ENCODE measurements around the gene HSD17B1. TPM values are rescaled to one million over a fixed set of nuclear protein-coding genes. Genes with fewer than 3 reads are reported as not detected.
A peak's percentile ranks its signal among the peaks of the same experiment; 100 is the strongest.

Gene HSD17B1
- total RNA-seq, 1 experiment from 2014 or later, result 1.5 TPM

DNA sequence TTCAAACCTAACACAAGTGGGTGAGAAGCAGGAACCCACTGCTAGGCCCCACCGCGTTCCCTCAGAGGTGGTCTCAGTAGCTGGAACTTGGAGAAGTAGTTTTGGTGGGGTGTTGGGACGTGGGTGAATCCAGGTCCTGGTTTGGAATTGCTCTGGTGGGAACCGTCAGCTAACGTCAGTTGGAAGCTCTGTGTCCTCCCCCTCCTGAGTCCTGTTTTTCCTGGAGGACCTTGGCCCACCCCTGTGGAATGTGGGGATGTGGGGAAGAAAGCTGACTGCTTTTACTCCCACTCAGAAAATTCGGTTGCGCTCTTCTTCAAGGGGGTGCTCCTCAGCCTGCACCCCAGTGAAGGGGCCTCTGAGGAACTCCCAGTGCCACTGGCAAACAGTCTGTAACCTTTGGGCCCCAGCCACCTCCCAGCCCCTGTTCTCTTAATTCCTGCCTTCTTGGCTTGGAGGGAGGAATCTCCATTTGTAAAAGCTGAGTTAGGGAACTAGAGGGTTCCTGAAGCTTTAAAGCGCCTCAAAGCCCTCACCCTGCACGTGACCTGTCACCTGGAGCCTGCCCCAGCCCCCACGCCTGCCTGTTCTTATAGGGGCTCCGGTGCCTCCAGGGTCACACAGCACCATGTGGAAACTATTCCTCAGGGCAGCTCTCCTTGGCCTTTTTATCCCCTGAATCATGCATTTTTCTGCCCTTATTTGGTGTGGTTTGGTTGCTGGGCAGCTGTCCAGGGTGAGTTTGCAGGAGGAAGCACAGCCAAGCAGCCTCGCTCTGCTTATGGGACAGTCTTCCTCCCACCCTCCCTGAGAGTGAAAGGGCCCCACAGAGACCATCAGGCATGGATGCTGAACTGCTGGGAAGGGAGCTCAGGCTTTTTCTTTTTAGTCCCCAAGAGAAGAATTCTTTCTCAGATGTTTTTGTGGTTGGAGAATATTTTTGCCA, 32.9 kb upstream of the HSD17B1 start (continued):
- TF ChIP-seq CREB1 (CRISPR knock-in tag; IDR thresholded peaks at IDR 0.05) (no peak), ZMAT4 (CRISPR knock-in tag; IDR thresholded peaks at IDR 0.05) (no peak), RORB (CRISPR knock-in tag; IDR thresholded peaks at IDR 0.05) (no peak)

DNA sequence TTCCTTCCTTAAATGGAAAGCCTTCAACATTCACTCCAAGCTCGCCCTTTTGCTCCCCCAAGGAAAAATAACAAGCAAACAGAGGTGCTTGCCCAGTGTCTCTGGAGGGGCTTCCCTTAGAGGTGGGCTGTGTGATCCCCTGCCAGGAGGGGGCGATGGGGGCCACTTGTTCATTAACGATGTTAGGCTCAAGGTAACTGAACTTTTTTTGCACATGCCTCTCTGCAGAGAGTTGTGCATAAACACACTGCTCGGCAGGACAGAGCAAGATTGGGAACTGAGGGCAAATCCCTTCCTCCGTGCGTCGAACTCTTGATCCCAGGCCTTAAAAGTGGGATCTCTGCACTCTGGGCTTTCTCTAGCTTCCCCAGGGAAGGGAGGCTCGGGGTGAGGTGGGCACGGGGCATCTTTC, 32.2 kb upstream of the HSD17B1 start:
- Mint-ChIP-seq H3K27me3 (ENCODE audit: low read depth) (peaks cover 4% of the 10 kb centered on the region), H3K4me3 (no peak overlapping the region), H3K4me1 (peaks cover 19% of the 10 kb centered on the region), H3K27ac (no peak overlapping the region), H3K36me3 (peaks cover 10% of the 10 kb centered on the region), H3K9me3 (no peaks in the 10 kb centered on the region)
- no peak for TF ChIP-seq GRHL2 (CRISPR knock-in tag; IDR thresholded peaks at IDR 0.05; ENCODE audit: insufficient replicate concordance, severe bottlenecking)
- no peak for TF ChIP-seq GTF2I (CRISPR knock-in tag; conservative IDR thresholded peaks at IDR 0.05)
- no peak for TF ChIP-seq ZNF416 (CRISPR knock-in tag; IDR thresholded peaks at IDR 0.05)
- TF ChIP-seq FOXK1 (CRISPR knock-in tag; IDR thresholded peaks at IDR 0.05), result no peak
- TF ChIP-seq E2F5 (CRISPR knock-in tag; IDR thresholded peaks at IDR 0.05), result no peak
- TF ChIP-seq FOXP1 (CRISPR knock-in tag; IDR thresholded peaks at IDR 0.05; ENCODE audit: borderline replicate concordance), result no peak
- TF ChIP-seq ZNF219 (CRISPR knock-in tag; IDR thresholded peaks at IDR 0.05; ENCODE audit: borderline replicate concordance), result no peak
- no peak for TF ChIP-seq ZNF396 (CRISPR knock-in tag; IDR thresholded peaks at IDR 0.05; ENCODE audit: borderline replicate concordance)
- TF ChIP-seq, protein P1, sequence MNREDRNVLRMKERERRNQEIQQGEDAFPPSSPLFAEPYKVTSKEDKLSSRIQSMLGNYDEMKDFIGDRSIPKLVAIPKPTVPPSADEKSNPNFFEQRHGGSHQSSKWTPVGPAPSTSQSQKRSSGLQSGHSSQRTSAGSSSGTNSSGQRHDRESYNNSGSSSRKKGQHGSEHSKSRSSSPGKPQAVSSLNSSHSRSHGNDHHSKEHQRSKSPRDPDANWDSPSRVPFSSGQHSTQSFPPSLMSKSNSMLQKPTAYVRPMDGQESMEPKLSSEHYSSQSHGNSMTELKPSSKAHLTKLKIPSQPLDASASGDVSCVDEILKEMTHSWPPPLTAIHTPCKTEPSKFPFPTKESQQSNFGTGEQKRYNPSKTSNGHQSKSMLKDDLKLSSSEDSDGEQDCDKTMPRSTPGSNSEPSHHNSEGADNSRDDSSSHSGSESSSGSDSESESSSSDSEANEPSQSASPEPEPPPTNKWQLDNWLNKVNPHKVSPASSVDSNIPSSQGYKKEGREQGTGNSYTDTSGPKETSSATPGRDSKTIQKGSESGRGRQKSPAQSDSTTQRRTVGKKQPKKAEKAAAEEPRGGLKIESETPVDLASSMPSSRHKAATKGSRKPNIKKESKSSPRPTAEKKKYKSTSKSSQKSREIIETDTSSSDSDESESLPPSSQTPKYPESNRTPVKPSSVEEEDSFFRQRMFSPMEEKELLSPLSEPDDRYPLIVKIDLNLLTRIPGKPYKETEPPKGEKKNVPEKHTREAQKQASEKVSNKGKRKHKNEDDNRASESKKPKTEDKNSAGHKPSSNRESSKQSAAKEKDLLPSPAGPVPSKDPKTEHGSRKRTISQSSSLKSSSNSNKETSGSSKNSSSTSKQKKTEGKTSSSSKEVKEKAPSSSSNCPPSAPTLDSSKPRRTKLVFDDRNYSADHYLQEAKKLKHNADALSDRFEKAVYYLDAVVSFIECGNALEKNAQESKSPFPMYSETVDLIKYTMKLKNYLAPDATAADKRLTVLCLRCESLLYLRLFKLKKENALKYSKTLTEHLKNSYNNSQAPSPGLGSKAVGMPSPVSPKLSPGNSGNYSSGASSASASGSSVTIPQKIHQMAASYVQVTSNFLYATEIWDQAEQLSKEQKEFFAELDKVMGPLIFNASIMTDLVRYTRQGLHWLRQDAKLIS (CRISPR knock-in tag; IDR thresholded peaks at IDR 0.05; ENCODE audit: borderline replicate concordance), result no peak
- no peak for TF ChIP-seq ATF2 (CRISPR knock-in tag; IDR thresholded peaks at IDR 0.05; ENCODE audit: borderline replicate concordance, low read depth)
- no peak for TF ChIP-seq ZNF138 (CRISPR knock-in tag; conservative IDR thresholded peaks at IDR 0.05)
- no peak for TF ChIP-seq ZBTB43 (CRISPR knock-in tag; IDR thresholded peaks at IDR 0.05)
- TF ChIP-seq ZNF121 (CRISPR knock-in tag; IDR thresholded peaks at IDR 0.05), result no peak
- no peak for ATAC-seq
- ChIA-PET POLR2A (interaction anchor here (1.0 to 1.2 kb wide), 4 partner anchors 15 to 98 kb away, joined by 3 to 4 read pairs (median 3); partner anchors contain the start of genes CAVIN1 and NAGLU), CTCF (interaction anchor here (0.6 to 2.3 kb wide), 15 partner anchors 10 to 333 kb away, joined by 3 to 12 read pairs (median 5); partner anchors contain the start of genes CAVIN1 and PSMC3IP)
- DNase-seq (ENCODE audit: low spot score), result peak; percentile 34
